ENCODE data around the gene LRP1B. TPM values are rescaled to one million over a fixed set of nuclear protein-coding genes. Genes with fewer than 3 reads are reported as not detected.

The LRP1B gene
- total RNA-seq, 2 donors from 2014 or later: 0.02 TPM; not detected in 1

GRCh38 chr2:141720476-141720875 lies 410.3 kb downstream of the LRP1B start:
- ATAC-seq (no peak), DNase-seq (no peak)
- H3K27ac Mint-ChIP-seq: no peak overlapping the region
- H3K4me1 Mint-ChIP-seq: no peaks in the 10 kb centered on the region
- H3K4me3 Mint-ChIP-seq: no peak overlapping the region
- H3K36me3 Mint-ChIP-seq (ENCODE audit: low read depth): no peaks in the 10 kb centered on the region
- H3K27me3 Mint-ChIP-seq: no peaks in the 10 kb centered on the region
- no peaks in the 10 kb centered on the region for H3K9me3 ChIP-seq (ENCODE audit: control insufficient read depth, low read length, poor library complexity, severe bottlenecking)

GRCh38 chr2:141714496-141714895 lies 416.3 kb downstream of the LRP1B start:
- no peaks in the 10 kb centered on the region for H3K36me3 Mint-ChIP-seq (ENCODE audit: low read depth)
- no peak overlapping the region for H3K27ac Mint-ChIP-seq
- no peaks in the 10 kb centered on the region for H3K27me3 Mint-ChIP-seq
- H3K4me1 Mint-ChIP-seq: no peaks in the 10 kb centered on the region
- DNase-seq (no peak), ATAC-seq (no peak)
- H3K4me3 Mint-ChIP-seq: no peak overlapping the region
- no peaks in the 10 kb centered on the region for H3K9me3 ChIP-seq (ENCODE audit: control insufficient read depth, low read length, poor library complexity, severe bottlenecking)

- DNase-seq (no peak), ATAC-seq (no peak)
- Mint-ChIP-seq H3K4me3 (no peak overlapping the region), H3K27ac (no peak overlapping the region), H3K36me3 (ENCODE audit: low read depth) (no peaks in the 10 kb centered on the region), H3K27me3 (no peaks in the 10 kb centered on the region), H3K4me1 (no peaks in the 10 kb centered on the region)
- H3K9me3 ChIP-seq (ENCODE audit: control insufficient read depth, low read length, poor library complexity, severe bottlenecking): peaks cover 4% of the 10 kb centered on the region
These were observed 419.2 kb downstream of the LRP1B start for GRCh38 chr2:141711627-141712026.

- H3K9me3 ChIP-seq (ENCODE audit: control insufficient read depth, low read length, poor library complexity, severe bottlenecking): peaks cover 4% of the 10 kb centered on the region
- Mint-ChIP-seq H3K4me3 (no peak overlapping the region), H3K36me3 (ENCODE audit: low read depth) (no peaks in the 10 kb centered on the region), H3K4me1 (no peaks in the 10 kb centered on the region), H3K27ac (no peak overlapping the region), H3K27me3 (no peaks in the 10 kb centered on the region)
- ATAC-seq (no peak), DNase-seq (no peak)
These were observed 420.1 kb downstream of the LRP1B start for GRCh38 chr2:141710589-141711239.

GRCh38 chr2:141709756-141710155 lies 421.1 kb downstream of the LRP1B start:
- H3K36me3 Mint-ChIP-seq (ENCODE audit: low read depth): no peaks in the 10 kb centered on the region
- no peak for ATAC-seq
- H3K4me1 Mint-ChIP-seq: no peaks in the 10 kb centered on the region
- DNase-seq: no peak
- H3K4me3 Mint-ChIP-seq: no peak overlapping the region
- H3K27ac Mint-ChIP-seq: no peak overlapping the region
- no peaks in the 10 kb centered on the region for H3K27me3 Mint-ChIP-seq
- H3K9me3 ChIP-seq (ENCODE audit: control insufficient read depth, low read length, poor library complexity, severe bottlenecking): peaks cover 4% of the 10 kb centered on the region

GRCh38 chr2:141707486-141707885 lies 423.3 kb downstream of the LRP1B start:
- Mint-ChIP-seq H3K4me3 (no peak overlapping the region), H3K27me3 (no peaks in the 10 kb centered on the region), H3K4me1 (no peaks in the 10 kb centered on the region), H3K36me3 (ENCODE audit: low read depth) (no peaks in the 10 kb centered on the region), H3K27ac (no peak overlapping the region)
- H3K9me3 ChIP-seq (ENCODE audit: control insufficient read depth, low read length, poor library complexity, severe bottlenecking): peaks cover 4% of the 10 kb centered on the region
- DNase-seq (no peak), ATAC-seq (no peak)

GRCh38 chr2:141704541-141704940 lies 426.3 kb downstream of the LRP1B start:
- ATAC-seq: no peak
- H3K4me1 Mint-ChIP-seq: no peaks in the 10 kb centered on the region
- no peaks in the 10 kb centered on the region for H3K27me3 Mint-ChIP-seq
- H3K9me3 ChIP-seq (ENCODE audit: control insufficient read depth, low read length, poor library complexity, severe bottlenecking): peaks cover 4% of the 10 kb centered on the region
- no peak for DNase-seq
- no peak overlapping the region for H3K27ac Mint-ChIP-seq
- no peak overlapping the region for H3K4me3 Mint-ChIP-seq
- no peaks in the 10 kb centered on the region for H3K36me3 Mint-ChIP-seq (ENCODE audit: low read depth)

GRCh38 chr2:141703501-141703900 lies 427.3 kb downstream of the LRP1B start:
- no peak overlapping the region for H3K4me3 Mint-ChIP-seq
- no peaks in the 10 kb centered on the region for H3K27me3 Mint-ChIP-seq
- ATAC-seq (no peak), DNase-seq (no peak)
- no peaks in the 10 kb centered on the region for H3K36me3 Mint-ChIP-seq (ENCODE audit: low read depth)
- peaks cover 4% of the 10 kb centered on the region for H3K9me3 ChIP-seq (ENCODE audit: control insufficient read depth, low read length, poor library complexity, severe bottlenecking)
- H3K4me1 Mint-ChIP-seq: no peaks in the 10 kb centered on the region
- H3K27ac Mint-ChIP-seq: no peak overlapping the region

- Mint-ChIP-seq H3K4me1 (no peaks in the 10 kb centered on the region), H3K27me3 (no peaks in the 10 kb centered on the region), H3K4me3 (no peak overlapping the region), H3K36me3 (ENCODE audit: low read depth) (no peaks in the 10 kb centered on the region), H3K27ac (no peak overlapping the region)
- no peaks in the 10 kb centered on the region for H3K9me3 ChIP-seq (ENCODE audit: control insufficient read depth, low read length, poor library complexity, severe bottlenecking)
- DNase-seq: no peak
- ATAC-seq: no peak
These were observed 429.2 kb downstream of the LRP1B start for GRCh38 chr2:141701618-141702017.

GRCh38 chr2:141699573-141699972 lies 431.2 kb downstream of the LRP1B start:
- Mint-ChIP-seq H3K27ac (no peak overlapping the region), H3K27me3 (no peaks in the 10 kb centered on the region), H3K4me3 (no peak overlapping the region), H3K36me3 (ENCODE audit: low read depth) (no peaks in the 10 kb centered on the region), H3K4me1 (no peaks in the 10 kb centered on the region)
- H3K9me3 ChIP-seq (ENCODE audit: control insufficient read depth, low read length, poor library complexity, severe bottlenecking): no peaks in the 10 kb centered on the region
- ATAC-seq: no peak
- DNase-seq: no peak

GRCh38 chr2:141698500-141698899 lies 432.3 kb downstream of the LRP1B start:
- H3K9me3 ChIP-seq (ENCODE audit: control insufficient read depth, low read length, poor library complexity, severe bottlenecking): no peaks in the 10 kb centered on the region
- no peak for DNase-seq
- H3K4me1 Mint-ChIP-seq: no peaks in the 10 kb centered on the region
- H3K27me3 Mint-ChIP-seq: no peaks in the 10 kb centered on the region
- no peak for ATAC-seq
- no peaks in the 10 kb centered on the region for H3K36me3 Mint-ChIP-seq (ENCODE audit: low read depth)
- H3K4me3 Mint-ChIP-seq: no peak overlapping the region
- no peak overlapping the region for H3K27ac Mint-ChIP-seq

GRCh38 chr2:141697035-141697434 lies 433.8 kb downstream of the LRP1B start:
- DNase-seq (no peak), ATAC-seq (no peak)

GRCh38 chr2:141694180-141694579 lies 436.6 kb downstream of the LRP1B start:
- no peaks in the 10 kb centered on the region for H3K9me3 ChIP-seq (ENCODE audit: control insufficient read depth, low read length, poor library complexity, severe bottlenecking)
- ATAC-seq (no peak), DNase-seq (no peak)
- Mint-ChIP-seq H3K27me3 (no peaks in the 10 kb centered on the region), H3K4me1 (no peaks in the 10 kb centered on the region), H3K36me3 (ENCODE audit: low read depth) (no peaks in the 10 kb centered on the region), H3K4me3 (no peak overlapping the region), H3K27ac (no peak overlapping the region)

More at GRCh38 chr2:141697035-141697434, 433.8 kb downstream of the LRP1B start:
- no peaks in the 10 kb centered on the region for H3K9me3 ChIP-seq (ENCODE audit: control insufficient read depth, low read length, poor library complexity, severe bottlenecking)
- Mint-ChIP-seq H3K4me1 (no peaks in the 10 kb centered on the region), H3K27me3 (no peaks in the 10 kb centered on the region), H3K4me3 (no peak overlapping the region), H3K36me3 (ENCODE audit: low read depth) (no peaks in the 10 kb centered on the region), H3K27ac (no peak overlapping the region)

GRCh38 chr2:141692829-141693228 lies 438.0 kb downstream of the LRP1B start:
- Mint-ChIP-seq H3K4me3 (no peak overlapping the region), H3K4me1 (no peaks in the 10 kb centered on the region), H3K27ac (no peak overlapping the region), H3K27me3 (no peaks in the 10 kb centered on the region), H3K36me3 (ENCODE audit: low read depth) (no peaks in the 10 kb centered on the region)
- no peaks in the 10 kb centered on the region for H3K9me3 ChIP-seq (ENCODE audit: control insufficient read depth, low read length, poor library complexity, severe bottlenecking)
- DNase-seq (no peak), ATAC-seq (no peak)

All from T-helper 17 cell (primary cell).